Gastroesophageal sphincter (tissue), 4 donors: Measurements from ENCODE around the gene ZCCHC14. TPM values are rescaled to one million over a fixed set of nuclear protein-coding genes. Genes with fewer than 3 reads are reported as not detected.
A peak's percentile ranks its signal among the peaks of the same experiment; 100 is the strongest.

Source experiments
- ATAC-seq: fragments of 150-250 bp; one replicate; pipeline ENCODE4 v1.9.1; 2016; ENCODE audit warnings: mild to moderate bottlenecking, moderate library complexity
- H3K27ac ChIP-seq, 4 donors: fragments of 200-600 bp; sonication (generic) in 3 of 4; 1 replicate in 3 of 4; 2 replicates in 1 of 4; pipeline ENCODE4 v1.5.1; 2016 to 2019
- H3K27me3 ChIP-seq: fragments of 200-600 bp; sonication (generic); one replicate; pipeline ENCODE4 v1.5.1; 2019
- H3K36me3 ChIP-seq, 2 donors: fragments of 200-600 bp; sonication (generic); one replicate each; pipeline ENCODE4 v1.5.1; 2019; ENCODE audit warnings: control low read depth in 1 of 2
- H3K4me1 ChIP-seq, 3 donors: fragments of 200-600 bp; sonication (generic); 1 replicate in 2 of 3; 2 replicates in 1 of 3; pipeline ENCODE4 v1.5.1; 2016 to 2019; ENCODE audit warnings: control low read depth in 2 of 3
- H3K4me3 ChIP-seq, 2 donors: fragments of 200-600 bp; sonication (generic); one replicate each; pipeline ENCODE4 v1.5.1; 2019; ENCODE audit warnings: mild to moderate bottlenecking in 1 of 2, moderate library complexity in 1 of 2
- H3K9me3 ChIP-seq, 3 donors: fragments of 200-600 bp; sonication (generic); one replicate each; pipeline ENCODE4 v1.5.1; 2017 to 2019; ENCODE audit warnings: control low read depth in 2 of 3
- CTCF ChIP-seq, 4 experiments: fragments of 200-600 bp in 2 of 4; fragments of 450-650 bp in 2 of 4; sonication (generic) in 1 of 4; IDR thresholded peaks; one replicate each; pipeline ENCODE4 v1.5.1; 2017 to 2019; ENCODE audit warnings: antibody characterized with exemption in 4 of 4, mild to moderate bottlenecking in 2 of 4, moderate library complexity in 2 of 4
- EP300 ChIP-seq: sonication (generic); formaldehyde crosslinking; IDR thresholded peaks from one replicate; pipeline ENCODE4 v1.6.1; 2017; ENCODE audit warnings: antibody characterized with exemption, mild to moderate bottlenecking
- POLR2A ChIP-seq, 2 donors: fragments of 450-650 bp; IDR thresholded peaks; one replicate each; pipeline ENCODE4 v1.6.1; 2017; ENCODE audit warnings: antibody characterized with exemption in 2 of 2, mild to moderate bottlenecking in 2 of 2, moderate library complexity in 1 of 2
- POLR2AphosphoS5 ChIP-seq: sonication (generic); formaldehyde crosslinking; IDR thresholded peaks from one replicate; pipeline ENCODE4 v1.6.1; 2017; ENCODE audit warnings: antibody characterized with exemption
- WGBS, 2 donors: methylation state at CpG; one replicate each; pipeline ENCODE4 v1.1.5; 2018; ENCODE audit warnings: low coverage in 1 of 2; 5-methylcytosine and 5-hydroxymethylcytosine counted together
- total RNA-seq, 4 donors: library from RNA; depleted of rRNA; stranded (reverse); fragments of >200 nt; gene quantifications; one replicate each; pipeline ENCODE4 v1.1.0, GENCODE V29; 2016

ZCCHC14 gene
- total RNA-seq, 4 donors from 2014 or later = 15.5 to 24.9 (median 19.9) TPM

- Histone ChIP-seq H3K4me3 (no peak overlapping the region), H3K4me1 (no peaks in the 10 kb centered on the region), H3K36me3 (peaks cover 0 to 99% of the 10 kb centered on the region in 2 donors), H3K9me3 (no peaks in the 10 kb centered on the region), H3K27ac (no peak overlapping the region), H3K27me3 (no peaks in the 10 kb centered on the region)
- TF ChIP-seq POLR2A (IDR thresholded peaks at IDR 0.05) = no peak
- no peak for TF ChIP-seq CTCF (IDR thresholded peaks at IDR 0.05)
- TF ChIP-seq EP300 = no peak
- TF ChIP-seq POLR2AphosphoS5 = no peak
- 93 to 100% methylated on average over 1 to 10 of the region's 13 CpGs for WGBS, 2 donors
- ATAC-seq = no peak
These were observed 83.0 kb downstream of the ZCCHC14 start for GRCh38 chr16:87409781-87410180.

GRCh38 chr16:87409153-87409552 lies 83.7 kb downstream of the ZCCHC14 start:
- 82 to 93% methylated on average over 3 to 13 of the region's 13 CpGs for WGBS, 2 donors
- H3K4me3 ChIP-seq = no peak overlapping the region
- H3K36me3 ChIP-seq = peaks cover 0 to 99% of the 10 kb centered on the region in 2 donors
- TF ChIP-seq POLR2A (IDR thresholded peaks at IDR 0.05) (no peak), EP300 (no peak), CTCF (IDR thresholded peaks at IDR 0.05) (no peak), POLR2AphosphoS5 (no peak)
- ATAC-seq = no peak
- H3K27me3 ChIP-seq = no peaks in the 10 kb centered on the region
- H3K9me3 ChIP-seq = no peaks in the 10 kb centered on the region
- H3K4me1 ChIP-seq = no peaks in the 10 kb centered on the region
- H3K27ac ChIP-seq = no peak overlapping the region

- H3K36me3 ChIP-seq = peaks cover 0 to 99% of the 10 kb centered on the region in 2 donors
These were observed 85.2 kb downstream of the ZCCHC14 start for GRCh38 chr16:87407511-87408112.

GRCh38 chr16:87406495-87407088 lies 86.2 kb downstream of the ZCCHC14 start:
- Histone ChIP-seq H3K9me3 (no peaks in the 10 kb centered on the region), H3K27ac (peak overlapping the region in 2 of 4 donors; percentile 45 to 53), H3K27me3 (no peaks in the 10 kb centered on the region), H3K4me3 (no peak overlapping the region), H3K4me1 (no peaks in the 10 kb centered on the region), H3K36me3 (peaks cover 0 to 99% of the 10 kb centered on the region in 2 donors)
- 80 to 81% methylated on average over 3 to 14 of the region's 14 CpGs for WGBS, 2 donors
- ATAC-seq = no peak
- no peak for TF ChIP-seq POLR2AphosphoS5
- TF ChIP-seq EP300 = no peak
- no peak for TF ChIP-seq POLR2A (IDR thresholded peaks at IDR 0.05)
- no peak for TF ChIP-seq CTCF (IDR thresholded peaks at IDR 0.05)

More at GRCh38 chr16:87407511-87408112, 85.2 kb downstream of the ZCCHC14 start:
- 69 to 84% methylated on average over 15 to 22 of the region's 26 CpGs for WGBS, 2 donors
- H3K4me3 ChIP-seq = no peak overlapping the region
- TF ChIP-seq POLR2AphosphoS5 (peak; percentile 61), CTCF (IDR thresholded peaks at IDR 0.05) (no peak)
- peak; percentile 70 for ATAC-seq
- no peaks in the 10 kb centered on the region for H3K27me3 ChIP-seq
- H3K4me1 ChIP-seq = no peaks in the 10 kb centered on the region
- H3K27ac ChIP-seq = peak overlapping the region in 3 of 4 donors; percentile 45 to 53 (median 49)
- H3K9me3 ChIP-seq = no peaks in the 10 kb centered on the region
